GM23338 (cell line): Measurements from ENCODE around the gene MCUB. TPM values are rescaled to one million over a fixed set of nuclear protein-coding genes. Genes with fewer than 3 reads are reported as not detected.

Experiments
- polyA plus RNA-seq: library from polyadenylated mRNA; unstranded; fragments of >200 nt; fragmentation: Nextera tagmentation; extraction: Ambion mirVana; gene quantifications from 2 replicates; pipeline ENCODE4 v1.2.1, GENCODE V29; 2016
- small RNA-seq: library from RNA; depleted of rRNA; stranded (forward); fragments of <200 nt; gene quantifications from one replicate; pipeline ENCODE3, GENCODE V24; 2014; ENCODE audit warnings: low replicate concordance
- total RNA-seq: library from RNA; depleted of rRNA; stranded (reverse); fragments of >200 nt; shearing (Covaris generic); gene quantifications from 2 replicates; pipeline ENCODE4 v1.2.3, GENCODE V29; 2014; rRNA removed

The MCUB gene
- total and polyA plus RNA-seq, 2 experiments from 2014 or later = 21.7 to 97.9 TPM

Small RNAs within 50 kb of the gene (small RNA-seq; reads per million reads assigned to genes)
- gene HIGD1AP14 = 0.07 reads per million

Other genes with a start within 250 kb of the MCUB start
- 30.1 and 32.8 TPM in 2 replicates for gene SEC24B, start 126.4 kb upstream of the MCUB start, total RNA-seq
- 9.2 and 9.4 TPM in 2 replicates for gene SEC24B, start 126.4 kb upstream of the MCUB start, polyA plus RNA-seq
- gene CASP6, start 143.2 kb downstream of the MCUB start, total RNA-seq = 30.5 and 42.3 TPM in 2 replicates
- 35.4 and 36.0 TPM in 2 replicates for gene CASP6, start 143.2 kb downstream of the MCUB start, polyA plus RNA-seq
- 20.9 and 30.8 TPM in 2 replicates for gene PLA2G12A, start 169.8 kb downstream of the MCUB start, total RNA-seq
- gene PLA2G12A, start 169.8 kb downstream of the MCUB start, polyA plus RNA-seq = 55.9 and 70.7 TPM in 2 replicates
- gene CFI, start 241.8 kb downstream of the MCUB start, total RNA-seq = not detected in 2 replicates
- not detected in 2 replicates for gene CFI, start 241.8 kb downstream of the MCUB start, polyA plus RNA-seq